ENCODE results near the gene RPL12. TPM values are rescaled to one million over a fixed set of nuclear protein-coding genes. Genes with fewer than 3 reads are reported as not detected.

RPL12 gene
- total and polyA plus RNA-seq, 2 donors (not counting 1 experiment from before 2014, with no cell fraction given), result 1,387 to 1,973 TPM

- no peaks in the 10 kb centered on the region for H3K4me1 ChIP-seq (ENCODE audit: control insufficient read depth, extremely low read depth, insufficient read depth, low read length)
- no peak overlapping the region for H3K4me2 ChIP-seq (ENCODE audit: extremely low read depth, insufficient read depth, low read length)
- no peak overlapping the region for H3K9ac ChIP-seq (ENCODE audit: insufficient read depth, low read length)
- no peaks in the 10 kb centered on the region for H4K20me1 ChIP-seq (ENCODE audit: control insufficient read depth, extremely low read depth, insufficient read depth, low read length)
- no peak overlapping the region for H2AFZ ChIP-seq (ENCODE audit: low read length)
- H3K4me3 ChIP-seq (replicated peaks in 1 of 4; ENCODE audit: control extremely low read depth in 1 of 4, insufficient read depth in 1 of 4, low read depth in 3 of 4, low read length in 4 of 4), result no peak overlapping the region
- H3K27ac ChIP-seq (ENCODE audit: insufficient read depth, low read length), result no peak overlapping the region
- TF ChIP-seq EZH2 (IDR thresholded peaks at IDR 0.05; ENCODE audit: low read length, missing control alignments), result no peak
- TF ChIP-seq CTCF (conservative IDR thresholded peaks at IDR 0.05 in 1 of 2, IDR thresholded peaks at IDR 0.05 in 1 of 2; ENCODE audit: low read depth in 1 of 2, low read length in 2 of 2), result no peak
- DNase-seq (ENCODE audit: low read depth in 2 of 2), result no peak
- peaks cover 1% of the 10 kb centered on the region for H3K79me2 ChIP-seq (ENCODE audit: control insufficient read depth, insufficient read depth, low read length)
- H3K36me3 ChIP-seq (ENCODE audit: control insufficient read depth, insufficient read depth, low read length), result peaks cover 2% of the 10 kb centered on the region
- H3K27me3 ChIP-seq (ENCODE audit: control insufficient read depth, insufficient read depth, low read length), result no peaks in the 10 kb centered on the region
- H3K9me3 ChIP-seq (ENCODE audit: control insufficient read depth, insufficient read depth, low read depth, low read length), result no peaks in the 10 kb centered on the region
These were observed 48.7 kb downstream of the RPL12 start for GRCh38 chr9:127402401-127403090.

GRCh38 chr9:127399736-127400269 is 51.4 kb downstream of the RPL12 start:
- Histone ChIP-seq H3K4me2 (ENCODE audit: extremely low read depth, insufficient read depth, low read length) (no peak overlapping the region), H2AFZ (ENCODE audit: low read length) (no peak overlapping the region)
- DNase-seq (ENCODE audit: low read depth in 2 of 2), result no peak

More at GRCh38 chr9:127399736-127400269, 51.4 kb downstream of the RPL12 start:
- Histone ChIP-seq H3K4me3 (replicated peaks in 1 of 4; ENCODE audit: control extremely low read depth in 1 of 4, insufficient read depth in 1 of 4, low read depth in 3 of 4, low read length in 4 of 4) (no peak overlapping the region), H3K9ac (ENCODE audit: insufficient read depth, low read length) (no peak overlapping the region), H3K27me3 (ENCODE audit: control insufficient read depth, insufficient read depth, low read length) (no peaks in the 10 kb centered on the region), H3K27ac (ENCODE audit: insufficient read depth, low read length) (no peak overlapping the region), H4K20me1 (ENCODE audit: control insufficient read depth, extremely low read depth, insufficient read depth, low read length) (no peaks in the 10 kb centered on the region), H3K4me1 (ENCODE audit: control insufficient read depth, extremely low read depth, insufficient read depth, low read length) (no peaks in the 10 kb centered on the region), H3K9me3 (ENCODE audit: control insufficient read depth, insufficient read depth, low read depth, low read length) (no peaks in the 10 kb centered on the region), H3K36me3 (ENCODE audit: control insufficient read depth, insufficient read depth, low read length) (peaks cover 2% of the 10 kb centered on the region), H3K79me2 (ENCODE audit: control insufficient read depth, insufficient read depth, low read length) (peaks cover 1% of the 10 kb centered on the region)
- no peak for TF ChIP-seq EZH2 (IDR thresholded peaks at IDR 0.05; ENCODE audit: low read length, missing control alignments)
- no peak for TF ChIP-seq CTCF (conservative IDR thresholded peaks at IDR 0.05 in 1 of 2, IDR thresholded peaks at IDR 0.05 in 1 of 2; ENCODE audit: low read depth in 1 of 2, low read length in 2 of 2)
